Neural progenitor cell (in vitro differentiated cells): Measurements from ENCODE around the gene CDCA8. TPM values are rescaled to one million over a fixed set of nuclear protein-coding genes. Genes with fewer than 3 reads are reported as not detected.

ENCODE experiments used
- DNase-seq: peaks from one replicate; pipeline ENCODE4 v3.0.0-alpha.2; 2016; ENCODE audit warnings: low spot score
- H2AFZ ChIP-seq: fragments of 200-600 bp; sonication (generic); replicated peaks from 2 replicates; pipeline ENCODE4 v1.6.1; 2016; ENCODE audit warnings: antibody characterized with exemption
- H3F3A ChIP-seq: fragments of 200-600 bp; sonication (generic); 2 replicates; pipeline ENCODE4 v1.6.1; 2016; ENCODE audit warnings: antibody characterized with exemption, low read depth
- H3K27ac ChIP-seq: fragments of 200-600 bp; sonication (generic); 2 replicates; pipeline ENCODE4 v1.5.1; 2016; ENCODE audit warnings: mild to moderate bottlenecking
- H3K27me3 ChIP-seq: fragments of 200-600 bp; sonication (generic); 2 replicates; pipeline ENCODE4 v1.6.1; 2016; ENCODE audit warnings: mild to moderate bottlenecking, moderate library complexity
- H3K36me3 ChIP-seq: fragments of 200-600 bp; sonication (generic); 2 replicates; pipeline ENCODE4 v1.5.1; 2016
- H3K4me1 ChIP-seq: fragments of 200-600 bp; sonication (generic); 2 replicates; pipeline ENCODE4 v1.6.1; 2016; ENCODE audit warnings: mixed run types
- H3K4me2 ChIP-seq: fragments of 200-600 bp; sonication (generic); 2 replicates; pipeline ENCODE4 v1.6.1; 2016
- H3K4me3 ChIP-seq: fragments of 200-600 bp; sonication (generic); 2 replicates; pipeline ENCODE4 v1.5.1; 2016
- H3K79me2 ChIP-seq: fragments of 200-600 bp; sonication (generic); 2 replicates; pipeline ENCODE4 v1.6.1; 2016; ENCODE audit warnings: low read depth
- H3K9ac ChIP-seq: fragments of 200-600 bp; sonication (generic); 2 replicates; pipeline ENCODE4 v1.6.1; 2016
- H3K9me3 ChIP-seq: fragments of 200-600 bp; sonication (generic); 2 replicates; pipeline ENCODE4 v1.5.1; 2016; ENCODE audit warnings: low read depth
- H4K20me1 ChIP-seq: fragments of 200-600 bp; sonication (generic); 2 replicates; pipeline ENCODE4 v1.6.1; 2016; ENCODE audit warnings: low read depth
- H3K27ac Mint-ChIP-seq: 3 replicates; pipeline ENCODE4 v1.8.0; 2021; ENCODE audit warnings: mixed read lengths
- H3K27me3 Mint-ChIP-seq: 2 replicates; pipeline ENCODE4 v1.8.0; 2022; ENCODE audit warnings: low read depth, mild to moderate bottlenecking, inconsistent platforms, moderate library complexity, mixed read lengths; ENCODE audit not compliant: insufficient read depth
- H3K36me3 Mint-ChIP-seq: 3 replicates; pipeline ENCODE4 v1.8.0; 2021; ENCODE audit warnings: mixed read lengths
- H3K4me1 Mint-ChIP-seq: 3 replicates; pipeline ENCODE4 v1.8.0; 2021; ENCODE audit warnings: mixed read lengths
- H3K4me3 Mint-ChIP-seq: 3 replicates; pipeline ENCODE4 v1.8.0; 2021; ENCODE audit warnings: mild to moderate bottlenecking, moderate library complexity, mixed read lengths
- H3K9me3 Mint-ChIP-seq: 3 replicates; pipeline ENCODE4 v1.8.0; 2020; ENCODE audit warnings: mixed read lengths
- CTCF ChIP-seq: fragments of 200-600 bp; sonication (generic); IDR thresholded peaks from 2 replicates; pipeline ENCODE4 v1.5.1; 2017; ENCODE audit warnings: antibody characterized with exemption, mild to moderate bottlenecking
- EZH2 ChIP-seq: fragments of 200-600 bp; sonication (generic); IDR thresholded peaks from 2 replicates; pipeline ENCODE4 v1.6.1; 2017; ENCODE audit warnings: antibody characterized with exemption, mild to moderate bottlenecking, moderate library complexity
- EZH2phosphoT487 ChIP-seq: fragments of 200-600 bp; sonication (generic); IDR thresholded peaks from 2 replicates; pipeline ENCODE4 v1.6.1; 2017; ENCODE audit warnings: antibody characterized with exemption
- total RNA-seq: library from RNA; depleted of rRNA; stranded (reverse); fragments of >200 nt; gene quantifications from 2 replicates; pipeline ENCODE4 v1.2.3, GENCODE V29; 2015; ENCODE audit warnings: low replicate concordance

Gene CDCA8
- total RNA-seq, 1 donor from 2014 or later = 49.3 TPM

- Histone ChIP-seq H3K4me1 (peaks cover 20% of the 10 kb centered on the region), H3K27ac (no peak overlapping the region), H3K4me2 (peak overlapping the region; percentile 91), H3K9me3 (no peaks in the 10 kb centered on the region), H3F3A (no peaks in the 10 kb centered on the region), H4K20me1 (no peaks in the 10 kb centered on the region), H3K36me3 (peaks cover 11% of the 10 kb centered on the region), H3K27me3 (no peaks in the 10 kb centered on the region), H2AFZ (peak overlapping the region; percentile 82), H3K9ac (peak overlapping the region; percentile 63), H3K79me2 (peaks cover 49% of the 10 kb centered on the region), H3K4me3 (peak overlapping the region; percentile 95)
- Mint-ChIP-seq H3K9me3 (no peaks in the 10 kb centered on the region), H3K36me3 (peaks cover 9% of the 10 kb centered on the region), H3K27me3 (peaks cover 6% of the 10 kb centered on the region), H3K4me3 (peak overlapping the region; percentile 98), H3K4me1 (peaks cover 33% of the 10 kb centered on the region), H3K27ac (no peak overlapping the region)
- TF ChIP-seq EZH2 (no peak), CTCF (no peak), EZH2phosphoT487 (no peak)
- no peak for DNase-seq
Measured at GRCh38 chr1:37692834-37693175, 489 bp downstream of the CDCA8 start.

DNA sequence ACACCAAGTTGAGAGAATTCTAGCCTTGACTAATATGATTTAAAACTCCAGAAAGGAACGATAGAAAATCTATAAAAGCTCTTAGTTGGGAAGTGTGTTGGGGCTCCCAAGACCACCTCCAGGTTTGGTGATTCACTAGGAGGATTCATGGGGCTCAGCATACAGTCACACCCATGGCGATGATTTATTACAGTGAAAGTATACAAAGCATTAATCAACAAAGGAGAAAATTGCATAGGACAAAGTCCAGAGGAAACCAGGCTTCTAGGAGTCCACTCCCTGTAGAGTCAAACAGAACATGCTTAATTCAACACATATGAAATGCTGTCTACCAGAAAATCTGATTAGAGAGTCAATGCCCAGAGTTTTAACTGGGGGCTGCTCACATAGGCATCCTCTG lies 4.8 kb downstream of the CDCA8 start:
- Mint-ChIP-seq H3K4me3 (no peak overlapping the region), H3K4me1 (peaks cover 4% of the 10 kb centered on the region), H3K27ac (no peak overlapping the region), H3K36me3 (peaks cover 28% of the 10 kb centered on the region), H3K27me3 (no peaks in the 10 kb centered on the region), H3K9me3 (no peaks in the 10 kb centered on the region)
- no peak for TF ChIP-seq CTCF
- no peak for TF ChIP-seq EZH2phosphoT487
- no peak for TF ChIP-seq EZH2
- H3K9ac ChIP-seq = no peak overlapping the region
- no peak overlapping the region for H3K4me2 ChIP-seq
- H3K4me1 ChIP-seq = peaks cover 4% of the 10 kb centered on the region
- peaks cover 25% of the 10 kb centered on the region for H3K79me2 ChIP-seq
- peaks cover 19% of the 10 kb centered on the region for H3K36me3 ChIP-seq
- DNase-seq = no peak
- H3F3A ChIP-seq = no peaks in the 10 kb centered on the region
- H3K27me3 ChIP-seq = no peaks in the 10 kb centered on the region
- H4K20me1 ChIP-seq = no peaks in the 10 kb centered on the region
- H3K9me3 ChIP-seq = no peaks in the 10 kb centered on the region
- no peak overlapping the region for H3K4me3 ChIP-seq
- H3K27ac ChIP-seq = no peak overlapping the region
- no peak overlapping the region for H2AFZ ChIP-seq

DNA sequence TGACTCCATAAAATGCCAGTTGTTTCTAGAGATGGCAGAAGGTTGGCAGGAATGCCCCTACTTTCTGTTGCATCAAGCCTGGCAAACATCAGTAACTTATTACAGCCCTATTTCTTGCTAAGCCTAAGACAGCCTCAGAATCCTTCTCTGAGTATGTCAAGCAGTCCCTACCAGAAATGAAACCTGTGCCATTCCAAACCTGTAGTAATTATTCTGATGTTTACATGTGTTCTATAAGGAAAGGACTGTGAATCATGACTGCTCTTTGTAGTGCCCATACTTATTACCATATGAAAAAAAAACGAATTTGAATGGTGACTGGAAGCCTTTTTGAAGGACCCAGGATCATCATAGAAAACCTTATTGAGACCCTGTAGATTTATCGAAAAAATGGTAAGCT lies 5.4 kb downstream of the CDCA8 start:
- no peak overlapping the region for H3K4me3 ChIP-seq
- DNase-seq = no peak
- Mint-ChIP-seq H3K4me1 (peaks cover 4% of the 10 kb centered on the region), H3K36me3 (peaks cover 32% of the 10 kb centered on the region), H3K27me3 (no peaks in the 10 kb centered on the region), H3K4me3 (no peak overlapping the region), H3K27ac (no peak overlapping the region), H3K9me3 (no peaks in the 10 kb centered on the region)
- no peak overlapping the region for H3K27ac ChIP-seq
- peaks cover 19% of the 10 kb centered on the region for H3K36me3 ChIP-seq
- no peak overlapping the region for H3K9ac ChIP-seq
- H3K79me2 ChIP-seq = peaks cover 22% of the 10 kb centered on the region
- H4K20me1 ChIP-seq = no peaks in the 10 kb centered on the region
- TF ChIP-seq EZH2 (no peak), EZH2phosphoT487 (no peak), CTCF (no peak)
- H3F3A ChIP-seq = no peaks in the 10 kb centered on the region
- peaks cover 4% of the 10 kb centered on the region for H3K4me1 ChIP-seq
- no peaks in the 10 kb centered on the region for H3K27me3 ChIP-seq
- H2AFZ ChIP-seq = no peak overlapping the region
- H3K9me3 ChIP-seq = no peaks in the 10 kb centered on the region
- no peak overlapping the region for H3K4me2 ChIP-seq
